Dermis microvascular lymphatic vessel endothelial cell (primary cell): Measurements from ENCODE around the gene TCERG1L. TPM values are rescaled to one million over a fixed set of nuclear protein-coding genes. Genes with fewer than 3 reads are reported as not detected.
"Not testable (repeated sequence)": the region's sequence is repeated elsewhere in the genome, so short reads cannot be mapped to it uniquely, and the experiment has no call there.

Source experiments
- DNase-seq, 2 donors: peaks; one replicate each; pipeline versions ENCODE4 v3.0.0 to v3.0.0-alpha.2; 2010; ENCODE audit warnings: low read depth in 2 of 2
- total RNA-seq: library from RNA; depleted of rRNA; stranded (reverse); fragments of >200 nt; gene quantifications from 2 replicates; pipeline ENCODE4 v1.2.1, GENCODE V29; 2014

The TCERG1L gene
- total RNA-seq, 1 donor from 2014 or later: not detected

DNA sequence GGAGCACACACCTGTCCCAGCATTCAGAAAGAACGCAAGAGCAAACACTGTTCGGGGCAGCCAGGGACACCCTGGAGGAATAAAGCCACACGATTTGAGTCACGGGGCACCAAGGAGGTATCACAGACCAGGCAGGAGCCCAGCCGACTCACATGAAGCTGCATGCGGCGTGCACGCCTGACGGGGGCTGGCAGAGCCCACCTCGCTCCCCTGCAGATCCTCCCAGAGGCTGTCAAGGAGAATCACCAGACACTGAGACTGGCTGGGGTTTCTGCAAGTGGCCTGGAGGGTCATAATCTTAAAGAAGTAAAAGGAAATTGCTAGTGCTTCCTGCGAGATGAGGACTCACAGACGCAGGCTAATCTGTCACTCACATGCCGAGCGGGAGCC, 61.6 kb downstream of the TCERG1L start:
- no peak for DNase-seq

DNA sequence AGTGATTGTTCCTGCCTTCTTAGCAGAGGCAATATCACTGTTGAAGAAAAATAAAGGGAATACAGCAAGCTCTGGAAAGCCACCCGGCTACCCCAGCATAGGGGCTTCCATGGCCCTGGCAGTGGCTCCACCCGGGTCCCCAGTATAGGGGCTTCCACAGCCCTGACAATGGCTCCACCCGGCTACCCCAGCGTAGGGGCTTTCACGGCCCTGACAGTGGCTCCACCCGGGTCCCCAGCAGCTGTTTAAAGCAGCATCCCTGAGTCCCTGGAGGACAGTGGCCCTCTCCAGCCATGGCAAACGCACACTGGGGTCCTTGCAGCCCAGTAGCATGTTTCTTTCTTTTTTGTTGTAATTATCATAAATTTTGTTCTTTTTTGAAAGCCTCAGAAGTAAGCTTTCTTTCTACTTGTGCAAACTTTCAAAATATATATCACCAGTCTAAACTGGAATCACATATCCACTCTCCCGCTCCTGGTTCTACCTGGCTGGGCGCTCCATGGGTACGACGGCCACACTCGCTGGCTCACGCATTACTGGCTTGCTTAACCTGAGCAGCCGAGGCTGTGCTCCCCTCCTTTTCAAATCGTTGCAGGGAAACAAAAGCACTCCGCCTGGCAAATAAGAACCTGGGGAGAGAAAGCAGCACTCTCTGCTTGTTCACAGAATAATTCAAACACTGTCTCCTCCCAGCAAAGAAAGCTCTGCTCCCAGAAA, 62.1 kb downstream of the TCERG1L start:
- DNase-seq: no peak

DNA sequence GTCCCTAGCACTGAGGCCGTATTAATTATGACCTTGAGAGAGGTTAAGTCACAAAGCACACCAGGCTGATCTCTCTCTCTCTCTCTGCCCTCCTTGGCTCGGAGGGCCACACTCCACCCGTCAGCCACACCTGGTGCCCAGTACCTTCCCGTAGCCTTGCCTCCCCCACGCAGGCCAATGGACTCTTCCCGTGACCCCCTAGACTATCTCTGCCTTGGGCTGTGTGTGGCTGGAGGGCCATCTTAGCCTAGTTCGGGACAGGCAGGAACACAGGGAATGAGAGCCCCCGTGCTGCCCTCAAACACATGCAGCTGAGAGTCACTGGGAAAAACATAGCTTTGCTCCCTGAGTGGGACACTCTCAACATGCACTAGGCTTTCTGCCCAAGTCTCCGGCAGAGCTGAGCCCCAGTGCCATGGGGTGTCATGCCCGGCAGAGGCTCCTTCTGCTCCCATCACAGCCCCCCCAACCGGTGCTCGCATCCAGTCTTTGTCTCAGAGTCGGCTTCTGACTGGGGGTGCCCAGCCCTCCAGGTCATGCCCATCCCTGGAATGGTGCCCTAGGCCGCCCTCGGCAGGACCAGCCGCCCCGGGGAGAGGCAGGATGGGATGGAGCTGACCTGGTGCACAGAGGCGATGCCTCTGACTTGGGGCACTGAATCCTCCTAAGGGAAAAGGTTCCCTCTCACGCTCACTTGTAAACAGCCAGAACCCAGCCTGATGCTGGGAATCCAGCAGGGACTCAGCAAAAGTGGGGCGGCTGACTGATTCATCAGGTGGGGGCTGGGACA, 63.0 kb downstream of the TCERG1L start:
- no peak for DNase-seq

DNA sequence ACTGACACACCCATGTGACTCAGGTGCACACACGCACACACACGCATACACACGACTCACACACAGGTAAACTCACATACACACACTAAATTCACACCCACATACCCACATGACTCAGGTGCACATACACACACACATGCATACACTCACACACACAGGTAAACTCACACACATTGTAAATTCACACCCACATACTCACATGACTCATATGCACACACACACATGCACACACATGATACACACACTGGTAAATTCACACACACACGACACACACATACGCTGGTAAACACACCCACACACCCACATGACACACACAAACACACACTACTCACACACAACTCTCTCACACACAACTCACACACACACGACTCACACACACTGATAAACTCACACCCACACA, 63.6 kb downstream of the TCERG1L start:
- DNase-seq: no peak

DNA sequence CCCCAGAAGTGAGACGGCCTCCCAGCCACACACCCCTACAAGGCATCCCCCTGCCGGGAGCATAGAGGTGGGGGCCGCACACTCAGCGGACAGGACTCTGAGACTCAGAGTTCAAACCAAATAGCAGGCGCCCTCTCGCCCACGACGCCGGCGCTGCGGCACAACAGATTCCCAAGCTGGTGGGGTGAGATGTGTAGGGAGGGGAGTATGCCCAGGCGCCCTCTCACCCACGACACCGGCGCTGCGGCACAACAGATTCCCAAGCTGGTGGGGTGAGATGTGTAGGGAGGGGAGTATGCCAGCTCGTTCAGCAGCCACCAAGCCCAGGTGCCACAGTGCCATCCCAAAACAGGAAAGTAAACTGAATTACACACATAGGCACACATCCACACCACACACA, 64.7 kb downstream of the TCERG1L start:
- DNase-seq: no peak

DNA sequence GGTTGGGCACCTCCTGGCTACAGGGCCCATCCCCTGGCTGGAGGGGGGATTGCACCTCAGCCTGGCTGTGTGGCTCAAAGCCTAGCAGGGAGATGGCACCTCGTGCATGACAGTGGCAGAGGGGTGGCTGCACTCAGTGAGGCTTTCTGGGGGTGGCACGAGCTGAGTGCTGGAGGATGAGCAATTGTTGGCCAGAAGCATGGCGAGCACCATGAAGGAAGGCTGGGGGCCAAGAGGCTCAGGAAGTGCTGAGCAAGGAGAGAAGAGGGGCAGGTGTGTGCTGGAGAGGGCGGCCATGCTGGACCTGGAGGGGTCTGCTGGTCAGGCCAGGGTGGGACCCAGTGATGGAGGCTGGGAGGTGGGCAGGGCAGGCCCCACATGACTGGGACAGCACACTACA, 65.4 kb downstream of the TCERG1L start:
- DNase-seq: no peak

DNA sequence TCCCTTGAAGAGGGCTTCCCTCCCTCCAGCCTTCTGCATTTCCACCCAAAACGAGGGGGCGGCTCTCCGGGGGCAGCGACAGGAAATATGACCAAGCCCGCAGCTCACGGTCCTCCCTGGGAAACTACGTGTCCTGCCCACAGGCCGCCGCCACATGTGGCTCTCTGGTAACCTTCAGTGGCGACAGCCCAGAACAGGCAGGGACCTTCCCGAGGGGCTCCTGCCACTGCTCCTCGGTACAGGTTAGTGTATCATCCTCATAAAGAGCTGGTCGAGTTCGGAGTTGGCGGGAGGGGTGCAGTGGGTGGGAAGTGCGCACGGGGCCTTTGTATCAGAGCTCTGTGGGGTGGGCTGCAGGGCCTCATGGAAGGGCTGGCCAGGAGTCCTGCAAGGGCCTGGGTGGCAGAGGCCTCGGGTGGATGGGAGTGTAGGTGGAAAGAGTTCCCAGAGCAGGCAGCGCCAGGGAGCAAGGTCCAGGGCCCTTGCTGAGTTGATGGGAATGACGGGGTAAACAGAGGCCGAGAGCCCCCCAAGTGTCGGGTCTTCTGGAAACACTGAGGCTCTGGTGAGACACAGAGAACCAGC, 66.0 kb downstream of the TCERG1L start:
- DNase-seq: no peak

DNA sequence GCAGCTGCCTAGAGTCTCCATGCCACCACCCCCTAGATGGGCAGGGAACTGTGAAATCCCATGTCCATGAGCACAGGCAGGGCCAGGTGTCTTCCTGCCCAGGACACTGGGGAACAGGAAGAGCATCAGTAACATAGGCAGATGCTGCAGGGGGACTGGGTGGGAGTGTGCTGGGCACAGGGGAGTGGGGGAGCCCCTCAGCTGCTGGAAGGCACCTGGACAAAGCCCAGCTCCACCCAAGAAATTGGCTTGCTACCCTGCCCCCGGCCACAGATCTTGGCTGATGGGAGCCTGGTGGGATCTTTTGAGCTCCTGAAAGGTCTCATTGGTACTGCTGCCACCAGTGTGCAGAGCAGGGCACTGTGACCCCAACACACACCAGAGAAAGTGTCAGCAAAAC, 66.7 kb downstream of the TCERG1L start:
- no peak for DNase-seq

DNA sequence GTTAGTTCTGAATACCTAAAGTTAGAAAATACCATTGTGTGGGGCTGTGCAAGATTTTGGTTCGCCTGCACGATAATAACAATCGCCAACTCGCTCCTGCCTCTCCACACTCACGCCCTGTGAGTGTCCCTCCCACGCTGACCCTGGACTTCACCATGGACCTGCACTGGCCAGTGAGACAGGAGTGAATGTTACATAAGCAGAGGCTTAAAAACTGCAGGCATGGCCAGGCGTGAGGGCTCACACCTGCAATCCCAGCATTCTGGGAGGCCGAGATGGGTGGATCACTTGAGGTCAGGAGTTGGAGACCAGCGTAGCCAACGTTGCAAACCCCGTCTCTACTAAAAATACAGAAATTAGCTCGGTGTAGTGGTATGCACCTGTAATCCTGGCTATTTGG, 68.4 kb downstream of the TCERG1L start:
- no peak for DNase-seq

DNA sequence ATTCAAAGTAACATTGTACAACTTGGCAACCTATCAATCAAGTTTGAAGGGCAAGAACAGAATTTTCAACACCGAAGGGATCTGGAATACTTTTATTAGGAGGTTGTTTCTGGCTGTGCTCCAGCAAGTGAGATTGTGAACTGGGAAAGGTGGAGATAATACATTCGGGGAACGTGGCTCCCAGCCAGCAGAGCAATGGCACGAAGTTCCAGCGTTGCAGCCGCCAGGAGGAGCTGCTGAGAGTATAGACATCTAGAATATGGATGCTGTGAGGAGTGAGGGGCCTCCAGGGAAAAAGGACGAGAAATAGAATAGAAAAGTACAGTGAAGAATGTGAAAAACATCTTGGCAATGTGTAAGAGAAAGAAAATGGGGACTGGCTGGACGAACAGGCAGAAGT, 69.5 kb downstream of the TCERG1L start:
- no peak for DNase-seq

DNA sequence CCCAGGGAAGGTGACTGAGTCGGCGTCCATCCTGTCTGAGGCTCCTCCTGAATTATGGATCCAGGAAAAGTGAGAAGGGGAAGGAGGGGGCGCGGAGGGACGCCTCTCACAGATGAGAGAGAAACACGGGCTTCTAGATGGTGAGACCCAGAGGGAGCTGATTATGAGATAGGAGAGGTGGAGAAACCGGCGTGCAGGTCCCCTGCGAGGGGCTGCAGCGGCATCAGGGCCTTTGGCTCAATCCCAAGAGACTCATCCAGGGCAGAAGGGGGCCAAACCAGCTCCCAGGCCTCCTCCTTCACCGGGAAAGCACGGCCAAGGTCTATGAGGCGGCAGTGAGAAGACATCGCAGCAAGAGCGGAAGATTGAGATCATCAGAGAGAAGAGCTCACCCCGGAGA, 70.8 kb downstream of the TCERG1L start:
- no peak for DNase-seq

DNA sequence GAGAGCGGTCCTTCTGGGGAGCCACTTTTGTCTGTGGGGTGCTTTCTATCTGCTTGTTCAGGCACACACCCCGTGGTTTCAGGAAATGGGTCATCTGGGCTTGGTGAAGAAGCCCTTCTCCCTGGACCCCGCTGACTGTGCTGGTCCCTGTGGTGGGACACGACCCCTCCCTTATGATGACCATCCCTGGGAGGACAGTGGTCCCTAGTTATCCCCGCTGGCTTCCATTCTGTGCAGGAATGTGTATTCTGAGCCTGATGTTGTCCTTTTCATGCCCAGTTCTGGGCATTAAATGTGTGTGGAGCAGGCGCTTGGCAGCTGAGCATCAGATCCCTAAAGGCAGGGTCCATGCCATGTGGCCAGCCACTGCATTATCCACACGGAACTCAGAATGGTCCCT, 71.6 kb downstream of the TCERG1L start:
- DNase-seq: no peak

DNA sequence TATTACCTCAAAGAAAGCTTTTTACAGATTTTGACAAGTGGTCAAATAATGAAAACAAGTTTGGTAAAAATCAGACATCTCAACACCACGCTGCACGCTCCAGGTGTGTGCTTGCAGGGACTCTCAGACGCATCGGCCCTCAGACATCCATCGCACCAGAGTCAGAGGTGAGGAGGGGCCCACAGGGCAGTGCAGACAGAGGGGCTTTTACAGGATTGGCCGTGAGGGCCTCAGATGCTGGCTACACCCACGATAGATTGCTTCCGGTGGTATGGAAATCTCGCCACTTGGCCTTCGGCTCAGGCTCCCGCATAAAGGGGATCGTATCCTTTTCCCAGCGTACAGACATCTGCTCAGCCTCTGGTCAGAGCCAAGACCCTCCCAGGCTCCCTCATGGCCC, 72.1 kb downstream of the TCERG1L start:
- no peak for DNase-seq

DNA sequence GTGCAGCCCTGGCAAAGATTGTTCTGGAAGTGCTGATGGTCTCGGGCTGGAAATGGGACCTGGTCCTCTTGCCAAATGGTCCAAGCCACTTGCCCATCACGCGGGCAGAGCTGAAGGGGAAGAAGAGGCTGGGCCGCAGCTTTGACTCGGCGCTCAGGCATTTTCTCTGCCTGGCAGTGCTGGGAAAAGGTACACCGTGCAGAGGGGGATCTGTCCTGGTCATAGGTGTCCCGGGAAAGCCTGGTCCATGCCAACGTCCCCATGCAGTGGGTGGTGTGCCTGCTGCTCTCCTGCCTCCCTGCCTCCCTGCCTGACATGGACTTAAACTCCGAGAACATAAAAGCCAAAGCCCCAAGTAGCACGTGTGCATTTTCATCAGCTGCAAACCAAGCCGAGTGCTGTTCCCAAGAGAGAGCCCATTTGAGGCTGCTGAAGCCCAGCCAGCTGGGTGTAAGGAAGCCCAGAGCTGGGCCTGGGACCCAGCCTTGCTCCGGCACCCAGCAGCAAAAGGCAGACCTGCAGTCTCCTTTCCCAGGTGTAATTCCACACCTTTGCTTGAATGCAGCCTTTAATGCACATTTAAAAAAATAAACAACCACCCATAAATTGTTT, 72.7 kb downstream of the TCERG1L start:
- DNase-seq: no peak

DNA sequence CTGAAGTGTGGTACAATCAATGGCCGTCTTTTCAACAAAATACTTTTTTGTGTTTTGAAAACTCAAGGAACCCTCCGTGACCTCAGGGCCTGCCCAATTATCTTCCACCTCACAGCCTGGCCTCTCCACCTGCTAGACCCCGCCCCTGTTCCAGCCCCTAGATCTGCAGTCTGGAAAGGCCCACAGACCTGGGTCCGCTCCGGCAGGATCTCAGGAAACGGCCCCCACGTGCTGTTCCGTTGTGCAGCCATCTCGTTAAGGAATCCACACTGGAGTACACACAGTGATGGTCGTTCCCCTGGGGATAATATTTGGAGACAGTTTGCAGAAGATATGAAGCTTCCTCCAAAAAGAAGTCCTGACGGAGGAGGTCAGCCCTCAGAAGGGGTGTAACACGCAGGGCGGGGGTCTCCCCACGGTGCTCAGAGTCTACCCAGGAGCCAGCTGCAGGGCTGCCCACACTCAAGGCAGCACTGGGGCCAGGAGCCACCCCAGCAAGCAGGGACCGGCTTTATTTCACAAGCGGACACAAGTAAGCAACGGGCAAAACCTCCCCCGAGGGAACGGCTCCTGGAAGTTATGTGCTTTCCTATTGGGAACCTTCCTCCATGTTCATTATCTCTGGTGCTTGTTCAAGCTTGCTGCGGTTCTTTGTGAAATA, 73.4 kb downstream of the TCERG1L start:
- DNase-seq: no peak

DNA sequence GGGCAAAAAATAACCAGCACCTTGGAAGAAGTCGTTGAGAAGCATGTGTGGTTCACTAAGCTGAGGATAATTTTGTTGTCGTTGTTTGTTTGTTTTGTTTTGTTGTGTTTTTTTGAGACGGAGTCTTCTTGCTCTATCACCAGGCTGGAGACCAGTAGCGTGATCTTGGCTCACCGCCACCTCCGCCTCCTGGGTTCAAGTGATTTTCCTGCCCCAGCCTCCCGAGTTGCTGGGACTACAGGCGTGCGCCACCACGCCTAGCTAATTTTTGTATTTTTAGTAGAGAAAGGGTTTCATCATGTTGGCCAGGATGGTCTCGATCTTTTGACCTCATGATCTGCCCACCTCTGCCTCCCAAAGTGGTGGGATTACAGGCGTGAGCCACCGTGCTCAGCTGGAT, 76.9 kb downstream of the TCERG1L start:
- not testable (repeated sequence) for DNase-seq

DNA sequence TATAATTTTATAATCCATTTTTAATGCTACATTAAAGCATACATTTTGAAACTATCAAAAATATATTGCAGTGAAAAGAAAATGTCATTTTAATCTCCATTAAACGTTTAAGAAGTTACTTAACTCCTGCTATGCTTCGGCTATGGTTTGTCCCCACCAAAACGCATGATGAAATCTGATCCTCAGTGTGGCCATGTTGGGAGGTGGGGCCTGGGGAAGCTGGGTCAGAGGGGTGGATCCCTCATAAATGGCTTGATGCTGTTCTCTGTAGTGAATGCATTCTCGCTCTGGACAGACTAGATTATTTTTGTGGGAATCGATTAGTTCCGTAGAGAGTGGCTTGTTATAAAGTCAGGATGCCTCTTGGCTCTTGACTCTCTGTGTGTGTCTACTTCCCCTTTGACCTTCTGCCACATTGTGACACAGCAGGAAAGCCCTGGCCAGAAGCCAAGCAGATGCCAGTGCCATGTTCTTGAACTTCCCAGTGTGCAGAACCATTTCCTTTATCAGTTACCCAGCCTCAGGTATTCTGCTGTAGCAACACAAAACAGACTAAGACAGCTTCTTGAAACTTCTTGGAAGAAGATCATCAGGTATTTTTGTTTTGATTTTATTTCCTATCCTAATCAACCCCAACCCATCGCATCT, 77.8 kb downstream of the TCERG1L start:
- no peak for DNase-seq

DNA sequence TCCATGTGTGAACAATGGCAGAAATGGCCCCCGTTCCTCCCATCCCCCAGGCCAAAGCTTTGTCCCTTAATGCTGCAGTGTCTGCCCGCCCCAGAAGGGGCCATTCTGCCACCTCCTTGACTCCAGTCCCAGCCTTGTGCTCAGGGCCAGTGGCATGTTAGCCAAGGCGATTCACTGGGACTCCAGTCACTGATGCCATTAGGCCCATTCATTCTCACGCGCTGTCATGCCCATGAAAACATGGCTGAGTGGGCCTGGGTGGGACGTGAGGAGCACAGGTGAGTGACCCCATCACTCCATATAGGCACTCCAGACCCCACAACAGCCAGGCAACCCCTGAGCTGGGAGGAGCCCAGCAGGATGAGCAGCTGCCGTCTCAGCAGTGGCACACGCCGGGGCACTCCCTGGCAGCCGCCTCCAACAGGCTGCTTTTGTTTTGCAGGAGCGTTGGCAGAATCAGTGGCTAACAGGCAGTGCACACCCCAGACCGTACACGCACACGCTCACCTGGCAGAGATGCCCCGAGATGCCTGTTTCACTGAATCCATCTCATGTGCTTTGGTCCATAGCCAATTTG, 79.5 kb downstream of the TCERG1L start:
- DNase-seq: no peak

DNA sequence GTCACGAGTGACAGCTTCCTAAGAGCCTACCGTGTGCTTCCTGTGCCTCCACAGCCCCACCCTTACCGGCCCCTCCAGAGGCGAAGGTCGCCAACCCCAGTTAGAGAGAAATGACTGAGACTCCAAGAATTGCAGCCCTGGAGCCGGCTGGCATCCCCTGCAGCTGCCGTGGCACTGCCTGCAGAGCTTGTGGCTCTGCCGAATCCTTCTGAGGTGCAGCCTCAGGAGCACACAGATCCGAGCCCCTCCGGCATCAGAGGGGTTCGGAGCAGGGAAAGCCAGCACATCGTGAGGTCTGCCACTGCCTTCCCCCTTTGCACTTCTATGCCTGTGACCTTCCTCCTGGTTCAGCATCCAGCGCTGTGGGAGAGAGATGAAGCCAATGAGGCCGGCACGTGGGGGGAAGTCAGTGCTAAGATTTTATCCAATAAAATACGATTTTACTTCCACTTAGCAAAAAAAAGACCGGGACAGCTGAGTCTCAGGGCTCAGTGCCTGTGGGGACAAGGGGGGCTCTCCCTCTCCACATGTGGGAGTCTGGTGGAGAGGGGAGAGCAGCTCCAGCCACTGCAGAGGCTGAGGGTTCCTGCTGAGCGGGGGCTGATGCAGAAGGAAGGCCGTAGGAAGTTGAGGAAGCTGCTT, 80.1 kb downstream of the TCERG1L start:
- DNase-seq: no peak

DNA sequence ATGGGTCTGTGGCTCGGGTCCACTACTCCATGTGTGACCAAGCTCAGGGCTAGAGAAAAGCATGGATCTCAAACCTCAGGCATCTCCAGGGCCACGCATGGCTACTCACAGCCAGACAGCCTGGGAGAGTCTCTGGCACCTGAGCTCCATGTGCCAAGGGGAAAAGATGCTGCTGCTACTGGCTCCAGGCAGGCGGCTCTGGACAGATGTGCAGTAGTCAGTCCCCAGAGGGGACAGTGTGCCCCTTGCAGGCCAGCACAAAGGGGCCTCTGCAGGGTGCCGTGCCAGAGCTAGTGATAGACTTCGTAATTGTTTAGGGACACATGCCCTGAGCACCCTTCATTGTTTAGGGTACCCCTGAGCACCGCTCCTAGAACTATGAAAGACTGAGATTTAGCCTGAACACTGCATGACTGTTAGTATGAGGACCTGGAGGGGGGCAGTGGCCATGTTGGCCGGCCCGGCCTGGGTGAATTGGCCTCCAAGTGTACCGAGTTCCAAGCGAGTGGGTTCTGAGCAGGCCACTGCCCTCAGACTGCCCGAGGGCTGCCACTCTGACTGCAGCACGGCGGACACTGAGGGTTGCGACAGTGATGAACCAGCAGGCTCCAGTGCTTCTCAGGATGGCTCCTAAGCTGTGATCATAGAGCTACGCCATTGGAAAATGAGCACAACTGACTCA, 80.7 kb downstream of the TCERG1L start:
- no peak for DNase-seq
